Measurements from ENCODE around the gene PIP4K2B.

PIP4K2B gene

GRCh38 chr17:38743556-38744171 is 55.7 kb downstream of the PIP4K2B start:
- DNase-seq, result peak; percentile 86

- DNase-seq, result peak; percentile 57
These were observed 56.7 kb downstream of the PIP4K2B start for GRCh38 chr17:38742411-38743308.

- no peak for DNase-seq
These were observed 57.4 kb downstream of the PIP4K2B start for GRCh38 chr17:38741921-38742410.

GRCh38 chr17:38741461-38741860 is 57.9 kb downstream of the PIP4K2B start:
- DNase-seq, result no peak

- DNase-seq, result no peak
These were observed 58.5 kb downstream of the PIP4K2B start for GRCh38 chr17:38740806-38741205.

- DNase-seq, result no peak
These were observed 59.3 kb downstream of the PIP4K2B start for GRCh38 chr17:38740044-38740443.

- no peak for DNase-seq
These were observed 60.1 kb downstream of the PIP4K2B start for GRCh38 chr17:38739305-38739704.

- DNase-seq, result no peak
These were observed 60.7 kb downstream of the PIP4K2B start for GRCh38 chr17:38738686-38739085.

- DNase-seq, result no peak
These were observed 61.2 kb downstream of the PIP4K2B start for GRCh38 chr17:38738007-38738662.

- DNase-seq, result peak; percentile 26
These were observed 64.0 kb downstream of the PIP4K2B start for GRCh38 chr17:38735161-38735997.

- DNase-seq, result no peak
These were observed 65.1 kb downstream of the PIP4K2B start for GRCh38 chr17:38733982-38734973.

- no peak for DNase-seq
These were observed 65.9 kb downstream of the PIP4K2B start for GRCh38 chr17:38733282-38733981.

GRCh38 chr17:38732376-38733281 is 66.7 kb downstream of the PIP4K2B start:
- no peak for DNase-seq

- DNase-seq, result no peak
These were observed 67.6 kb downstream of the PIP4K2B start for GRCh38 chr17:38731526-38732294.

- peak; percentile 64 for DNase-seq
These were observed 68.6 kb downstream of the PIP4K2B start for GRCh38 chr17:38730526-38731379.

GRCh38 chr17:38729886-38730525 is 69.3 kb downstream of the PIP4K2B start, which contains the start of gene CISD3:
CISD3 (plus strand) TSS chr17:38730341; CDS start chr17:38730359, 18 bp downstream.
- DNase-seq, result peak; percentile 85

GRCh38 chr17:38729368-38729885 is 69.9 kb downstream of the PIP4K2B start:
- no peak for DNase-seq
